GM18517 (cell line): ENCODE measurements around the gene RHO.

Experiments
- ATAC-seq: cut with Tn5 transposase; IDR thresholded peaks from one replicate; pipeline ENCODE4 v1.9.1; 2021; ENCODE audit warnings: mild to moderate bottlenecking, moderate library complexity; ENCODE audit not compliant: unreplicated experiment

The RHO gene

DNA sequence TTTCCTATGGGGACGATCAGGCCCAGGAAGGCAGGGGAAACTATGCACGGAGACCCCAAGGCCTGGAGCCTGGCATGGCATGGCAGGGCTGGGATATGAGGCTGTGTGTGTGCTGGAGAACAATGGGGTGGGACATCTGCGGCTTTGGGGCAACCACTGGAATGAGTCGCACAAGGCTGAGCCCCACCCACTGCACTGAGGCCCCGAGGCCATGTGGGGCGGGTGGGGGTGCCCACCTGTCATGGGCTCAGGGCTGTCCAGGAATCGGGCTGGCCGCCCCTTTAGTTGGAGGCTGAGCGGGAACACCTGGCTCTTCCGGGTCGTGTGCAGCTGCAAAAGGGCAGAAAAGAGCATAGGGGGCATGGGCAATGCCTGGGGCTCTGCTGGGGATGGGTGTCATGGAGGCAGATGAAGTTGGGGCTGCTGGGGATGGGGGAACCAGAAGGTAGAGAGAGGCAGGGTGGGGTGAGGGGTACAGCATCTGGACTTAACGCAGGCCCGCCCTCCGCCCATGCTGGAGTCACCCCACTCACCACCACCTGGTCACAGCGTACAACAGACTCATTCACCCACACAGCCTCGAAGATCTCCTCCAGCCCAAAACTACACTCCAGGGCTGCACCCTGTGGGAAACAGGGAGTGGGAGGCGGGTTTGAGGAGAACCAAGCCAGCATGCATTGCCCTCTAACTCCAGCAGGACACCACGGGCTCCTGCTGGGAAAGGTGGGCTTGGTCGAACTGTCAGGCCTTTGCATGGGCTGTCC, 47.0 kb downstream of the RHO start:
- no peak for ATAC-seq

DNA sequence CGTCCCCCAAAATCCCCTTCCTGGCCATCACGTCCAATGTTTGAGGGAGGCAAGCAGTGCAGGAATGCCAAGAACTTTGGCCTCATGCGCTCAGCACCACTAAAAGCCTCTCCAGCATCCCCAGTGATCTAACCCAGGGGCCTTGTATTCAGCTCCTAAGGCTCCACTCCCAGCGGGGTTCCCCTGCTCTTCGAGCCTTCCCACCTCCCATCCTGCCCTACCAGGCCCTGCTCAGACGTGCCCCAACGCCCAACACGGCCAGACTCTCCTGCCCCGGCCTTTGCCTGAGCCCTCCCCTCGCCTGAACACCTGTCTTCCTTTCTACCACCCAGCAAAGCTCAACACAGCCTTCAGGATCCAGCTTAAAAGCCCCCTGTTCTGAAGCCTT, 47.6 kb downstream of the RHO start:
- ATAC-seq = no peak

DNA sequence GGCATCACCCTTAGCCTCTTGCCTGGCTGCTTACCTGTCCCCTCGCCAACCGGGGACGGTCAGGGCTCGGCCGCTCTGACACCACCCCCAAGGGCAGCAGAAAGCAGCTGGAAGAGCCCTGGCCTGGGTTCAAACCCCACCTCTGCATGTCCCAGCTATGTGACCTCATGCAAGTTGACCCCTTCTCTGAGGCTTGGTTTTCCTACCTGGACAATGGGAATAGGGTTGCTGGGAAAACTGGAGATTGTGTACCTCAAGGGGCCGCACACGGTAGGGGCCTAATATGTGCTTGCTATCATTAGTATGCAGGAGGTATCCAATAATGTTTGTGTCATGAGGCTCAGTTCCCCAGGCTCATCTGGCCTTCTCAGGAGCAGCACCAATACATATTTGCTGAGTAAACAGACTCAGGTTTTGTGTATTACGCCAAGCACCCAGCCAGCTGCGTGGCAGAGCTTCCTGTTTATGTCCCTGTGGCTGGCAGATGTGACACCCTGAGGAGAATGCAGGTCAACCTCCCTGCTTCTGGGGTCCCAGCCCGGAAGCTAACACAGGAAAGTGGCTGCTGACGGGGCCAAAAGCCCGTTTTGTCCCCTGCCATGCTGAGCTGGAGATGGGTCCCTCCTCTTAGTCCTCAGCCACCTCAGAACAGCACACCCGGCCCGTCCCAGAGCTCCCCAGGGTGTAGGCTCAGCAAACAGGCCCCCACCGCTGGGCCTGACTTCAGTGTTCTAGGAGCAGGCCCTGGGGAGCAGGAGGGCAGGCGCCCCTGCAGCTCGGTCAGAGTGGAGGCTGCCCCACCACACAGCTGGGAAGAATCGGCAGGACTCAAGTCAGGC, 48.3 kb downstream of the RHO start:
- ATAC-seq = peak; percentile 67

DNA sequence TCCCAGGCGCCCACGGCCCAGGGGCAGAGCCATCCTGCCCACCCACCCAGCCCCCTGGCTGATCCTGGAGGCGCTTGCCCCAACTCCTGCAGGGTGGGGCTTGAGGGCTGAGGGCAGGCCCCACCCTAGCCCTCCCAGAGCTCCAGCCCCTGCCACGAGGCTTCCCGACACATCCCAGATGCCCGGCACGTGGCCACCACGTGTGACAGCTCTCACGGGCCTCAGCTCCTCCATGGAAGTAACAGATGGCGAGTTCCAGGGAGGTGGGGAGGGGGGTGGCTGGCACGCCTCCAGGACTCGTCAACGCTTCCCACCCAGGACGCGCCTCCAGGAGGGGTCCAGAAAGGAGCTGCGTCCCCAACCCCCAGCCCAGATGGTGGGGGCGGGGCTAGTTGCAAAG, 48.9 kb downstream of the RHO start:
- no peak for ATAC-seq

DNA sequence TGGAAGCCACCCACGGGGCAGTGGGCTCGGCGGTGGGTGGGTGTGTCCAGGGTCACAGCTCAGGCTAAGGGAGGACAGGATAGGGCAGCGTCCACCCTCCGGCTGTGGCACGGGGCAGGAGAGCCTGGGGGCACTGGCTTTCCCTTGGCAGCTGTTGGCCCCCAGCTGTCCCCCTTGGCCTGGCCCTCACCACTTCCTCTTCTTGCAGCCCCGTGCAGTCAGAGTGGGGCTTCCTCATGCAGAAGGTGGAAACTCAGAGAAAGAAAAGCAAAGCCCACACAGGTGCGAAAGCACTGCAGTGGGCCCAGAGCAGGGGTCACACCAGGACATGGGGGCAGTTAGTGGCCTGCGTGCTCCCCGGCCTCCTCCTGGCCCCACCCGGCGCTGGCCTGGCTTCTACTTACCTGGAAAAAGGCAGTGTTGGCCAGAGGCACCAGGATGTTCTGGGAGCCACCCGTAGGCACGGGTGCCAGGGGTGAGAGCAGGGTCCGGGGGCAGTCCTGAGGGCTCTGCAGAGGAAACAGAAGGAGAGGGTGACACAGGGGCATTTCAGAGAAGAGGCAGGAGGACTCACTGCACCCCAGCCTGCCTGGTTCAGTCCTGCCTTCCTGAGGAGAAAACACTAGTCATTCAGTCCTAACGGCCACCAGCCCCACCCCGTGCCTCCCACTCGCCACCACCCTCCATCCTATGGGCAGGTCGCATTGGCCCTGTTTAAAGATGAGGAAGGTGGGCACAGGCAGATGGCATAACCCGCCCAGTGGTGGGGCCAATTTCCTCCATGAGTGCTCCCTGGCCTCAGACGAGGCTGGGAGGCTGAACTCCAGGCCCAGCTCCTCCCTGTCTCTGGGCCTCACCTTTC, 49.7 kb downstream of the RHO start:
- no peak for ATAC-seq

DNA sequence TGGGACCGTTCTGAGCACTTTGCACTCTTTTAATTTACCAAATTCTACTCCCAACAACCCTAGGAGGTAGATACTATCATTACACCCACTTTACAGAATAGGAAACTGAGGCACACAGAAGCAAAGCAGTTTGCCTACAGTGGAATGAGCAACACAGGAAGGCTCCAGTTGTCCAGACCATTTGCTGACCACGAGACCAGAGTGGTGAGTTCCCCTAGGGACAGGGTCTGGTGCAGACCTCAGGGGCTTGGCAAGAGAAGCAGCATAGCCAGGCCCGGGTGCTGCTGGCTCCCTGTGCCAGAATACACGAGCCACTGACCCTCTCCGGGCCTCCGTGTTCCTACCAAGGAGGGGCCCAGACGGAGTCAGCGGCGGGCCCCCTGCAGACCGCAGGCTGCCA, 51.6 kb downstream of the RHO start:
- no peak for ATAC-seq

DNA sequence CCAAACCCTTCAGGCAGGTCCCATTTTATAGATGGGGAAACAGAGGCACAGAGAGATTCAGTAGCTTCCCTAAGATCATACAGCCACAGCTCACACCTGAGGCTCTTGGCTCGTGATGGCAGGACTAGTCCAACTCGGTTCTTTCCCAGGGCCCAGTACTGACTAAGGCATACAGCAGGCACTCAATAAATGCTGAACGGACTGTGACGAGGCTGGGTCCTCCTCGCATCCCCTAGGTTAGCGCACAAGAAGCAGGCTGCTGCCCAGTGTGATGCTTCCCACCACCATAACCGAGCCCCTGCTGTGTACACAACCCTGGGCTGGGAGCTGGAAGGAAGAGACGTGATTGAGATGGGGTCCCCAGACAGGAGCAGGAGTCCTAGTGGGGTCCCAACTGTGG, 53.2 kb downstream of the RHO start:
- ATAC-seq = no peak

DNA sequence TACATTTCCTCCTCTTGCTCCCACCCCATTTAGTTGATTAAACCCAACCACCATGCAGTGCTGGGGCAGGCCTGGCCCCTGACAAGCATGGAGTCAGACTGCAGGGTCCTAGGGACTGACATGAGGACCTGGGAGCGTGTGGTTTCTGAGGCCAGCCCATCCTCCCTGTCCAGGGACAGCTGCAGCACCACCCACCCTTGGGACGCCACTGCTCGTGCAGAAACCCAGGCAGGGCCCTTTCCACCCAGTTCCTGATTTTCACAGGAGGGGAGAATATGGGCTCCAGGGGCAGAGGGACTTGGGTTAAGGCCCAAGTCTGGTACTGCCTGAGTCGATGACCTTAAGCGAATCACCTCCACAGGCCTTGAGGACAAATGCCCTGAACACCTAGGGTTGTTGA, 54.4 kb downstream of the RHO start:
- ATAC-seq = no peak

DNA sequence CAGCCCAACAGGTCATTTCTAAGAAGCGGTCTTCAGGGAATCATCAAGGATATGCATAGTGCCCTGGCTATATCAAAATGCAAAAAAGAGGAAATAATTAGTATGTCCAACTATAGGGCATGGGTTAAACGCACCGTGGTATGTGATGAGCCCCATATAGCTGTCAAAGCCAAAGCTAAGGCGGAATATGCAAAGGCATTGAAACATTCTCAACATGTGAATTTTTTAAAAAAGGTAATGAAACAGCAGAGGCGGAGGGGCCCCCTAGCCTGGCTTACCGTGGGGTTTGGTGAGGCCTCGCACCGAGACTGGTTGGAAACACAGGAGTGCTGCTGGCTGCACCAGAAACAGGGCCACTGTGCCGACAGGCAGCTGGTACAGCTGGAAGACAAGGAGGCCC, 54.9 kb downstream of the RHO start:
- ATAC-seq = no peak

DNA sequence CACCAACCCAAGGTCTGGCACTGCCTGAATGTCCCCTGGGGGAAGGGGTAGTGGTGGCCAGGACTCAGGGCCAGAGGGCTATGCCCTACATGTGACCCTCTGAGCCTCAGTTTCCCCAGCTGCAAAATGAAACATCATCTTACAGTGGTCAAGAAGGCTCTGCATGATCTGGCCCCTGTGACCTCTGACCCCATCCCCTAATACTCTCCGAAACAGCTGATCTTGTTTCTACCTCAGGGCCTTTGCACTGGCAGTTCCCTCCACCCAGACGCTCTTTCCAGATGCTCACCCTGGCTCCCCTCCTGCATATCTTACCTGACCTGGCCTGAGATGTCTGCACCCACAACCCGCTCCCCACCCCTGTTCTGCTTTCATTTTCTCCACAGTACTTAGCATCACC, 56.2 kb downstream of the RHO start:
- no peak for ATAC-seq
